ENCODE results near the gene MACROD2. TPM values are rescaled to one million over a fixed set of nuclear protein-coding genes. Genes with fewer than 3 reads are reported as not detected.

MACROD2 gene
- total RNA-seq, 3 donors from 2014 or later, result 3.2 to 7.6 (median 6.4) TPM

- no peak for ATAC-seq
- DNase-seq, result no peak
These were observed 601.9 kb downstream of the MACROD2 start for GRCh38 chr20:14597206-14597715.

DNA sequence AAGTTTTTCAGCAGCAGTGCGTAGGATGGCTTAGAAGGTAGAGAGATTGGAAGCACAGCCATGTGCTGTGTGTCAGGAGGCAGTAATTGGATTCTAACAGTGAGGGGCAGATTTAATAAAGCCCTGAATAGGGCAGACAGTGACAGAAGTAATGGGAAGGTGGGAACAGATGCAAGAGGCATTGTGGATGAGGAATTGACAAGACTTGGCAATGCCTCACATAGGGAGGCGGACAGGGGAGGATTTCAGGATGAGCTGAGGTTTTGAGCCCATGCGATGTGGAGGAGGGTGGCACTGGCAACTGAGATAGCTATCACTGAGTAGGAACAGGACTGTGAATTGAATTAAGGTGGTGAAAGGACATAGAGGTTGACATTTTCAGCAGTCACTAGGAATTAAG lies 604.3 kb downstream of the MACROD2 start:
- ATAC-seq (no peak), DNase-seq (no peak)
- H3K4me1 ChIP-seq (ENCODE audit: low read depth), result no peaks in the 10 kb centered on the region
- H3K36me3 ChIP-seq (ENCODE audit: low read depth), result no peaks in the 10 kb centered on the region
- intact Hi-C loops (cut with DNase I, micrococcal nuclease), result no loop called here
- TF ChIP-seq CTCF (IDR thresholded peaks at IDR 0.05), result no peak
- no peak overlapping the region for H3K4me3 ChIP-seq
- H3K9me3 ChIP-seq, result no peaks in the 10 kb centered on the region

More at GRCh38 chr20:14597206-14597715, 601.9 kb downstream of the MACROD2 start:
- intact Hi-C loops (cut with DNase I, micrococcal nuclease), result no loop called here
- Histone ChIP-seq H3K9me3 (no peaks in the 10 kb centered on the region), H3K4me3 (no peak overlapping the region), H3K36me3 (ENCODE audit: low read depth) (no peaks in the 10 kb centered on the region), H3K4me1 (ENCODE audit: low read depth) (no peaks in the 10 kb centered on the region)
- TF ChIP-seq CTCF (IDR thresholded peaks at IDR 0.05), result no peak

- ATAC-seq, result no peak
- TF ChIP-seq CTCF (IDR thresholded peaks at IDR 0.05), result no peak
- Histone ChIP-seq H3K4me1 (ENCODE audit: low read depth) (no peaks in the 10 kb centered on the region), H3K9me3 (no peaks in the 10 kb centered on the region), H3K36me3 (ENCODE audit: low read depth) (no peaks in the 10 kb centered on the region), H3K4me3 (no peak overlapping the region)
- no peak for DNase-seq
- intact Hi-C loops (cut with DNase I, micrococcal nuclease), result no loop called here
These were observed 605.2 kb downstream of the MACROD2 start for GRCh38 chr20:14600527-14600926.

DNA sequence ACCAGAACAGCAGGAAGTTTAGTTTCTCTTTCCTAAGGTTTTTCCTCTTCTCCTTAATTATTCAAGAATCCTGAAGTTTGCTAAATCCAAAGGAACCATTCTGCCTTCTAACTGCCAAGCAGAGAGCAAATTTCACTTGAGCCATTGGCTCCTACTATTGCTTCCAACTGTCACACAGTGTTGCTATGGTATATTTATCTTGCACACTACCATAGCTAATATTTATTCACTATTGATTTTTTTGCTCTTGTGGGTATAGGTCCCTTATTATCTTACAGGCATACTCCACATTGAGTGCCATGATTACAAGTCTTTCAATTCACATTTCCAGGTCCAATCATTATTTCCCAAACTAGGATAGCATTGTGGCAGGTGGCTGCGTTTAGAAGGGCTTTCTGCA lies 608.8 kb downstream of the MACROD2 start:
- no peak for TF ChIP-seq CTCF (IDR thresholded peaks at IDR 0.05)
- DNase-seq (no peak), ATAC-seq (no peak)
- intact Hi-C loops (cut with DNase I, micrococcal nuclease), result no loop called here
- no peak overlapping the region for H3K4me3 ChIP-seq
- H3K36me3 ChIP-seq (ENCODE audit: low read depth), result no peaks in the 10 kb centered on the region
- no peaks in the 10 kb centered on the region for H3K9me3 ChIP-seq
- H3K4me1 ChIP-seq (ENCODE audit: low read depth), result no peaks in the 10 kb centered on the region

DNA sequence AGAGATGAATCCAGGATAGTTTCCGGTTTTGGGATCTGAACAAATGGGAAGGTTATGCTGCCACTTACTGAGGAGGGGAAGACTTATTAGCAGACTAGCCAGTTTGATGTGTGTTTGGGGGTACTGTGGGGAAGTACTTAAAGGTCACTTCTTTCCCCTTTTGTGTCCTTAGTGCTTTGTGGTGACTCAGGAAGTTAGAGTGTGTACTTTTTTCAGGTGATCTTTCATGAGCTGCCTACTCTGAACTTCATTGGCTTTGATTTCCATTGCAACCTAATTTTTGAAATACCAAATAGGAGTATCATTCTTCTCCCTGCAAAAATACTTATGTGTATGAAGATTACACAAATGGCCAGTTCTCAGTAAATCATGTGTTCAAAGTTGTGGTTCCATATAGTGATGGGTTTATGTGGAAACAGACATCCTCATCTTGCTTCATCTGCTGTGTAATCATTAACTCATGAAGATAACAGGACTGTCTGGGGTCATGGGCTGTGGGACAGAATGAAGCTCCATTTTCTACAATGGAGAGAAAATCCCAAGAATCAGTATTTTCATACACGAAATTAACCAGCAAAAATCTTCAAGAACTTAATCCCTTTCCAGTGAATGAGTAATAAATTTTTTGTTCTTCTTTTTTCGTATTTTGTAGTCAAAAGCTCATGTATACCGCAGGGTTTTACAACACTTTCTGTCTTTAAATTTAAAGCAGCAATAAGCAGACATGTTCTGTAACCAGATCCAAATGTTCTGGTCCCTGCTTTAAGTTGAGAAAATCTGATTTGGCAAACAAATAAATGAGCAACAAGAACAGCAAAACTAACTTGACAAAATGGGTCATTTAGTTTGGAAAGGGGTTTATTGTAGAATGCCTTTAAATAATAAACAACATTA lies 614.3 kb downstream of the MACROD2 start:
- H3K4me1 ChIP-seq (ENCODE audit: low read depth), result no peaks in the 10 kb centered on the region
- ATAC-seq (no peak), DNase-seq (no peak)
- no peaks in the 10 kb centered on the region for H3K9me3 ChIP-seq
- no peak for TF ChIP-seq CTCF (IDR thresholded peaks at IDR 0.05)
- no peak overlapping the region for H3K4me3 ChIP-seq
- intact Hi-C loops (cut with DNase I, micrococcal nuclease), result no loop called here
- no peaks in the 10 kb centered on the region for H3K36me3 ChIP-seq (ENCODE audit: low read depth)
